Activated CD4-positive, alpha-beta T cell treated with anti-CD3 and anti-CD28 coated beads, Interleukin-2, amount 50 U/mL, for 16 hours (primary cell): ENCODE results near the gene B9D1.
A peak's percentile ranks its signal among the peaks of the same experiment; 100 is the strongest.

Source experiments
- DNase-seq: peaks from one replicate; pipeline ENCODE4 v3.0.0-alpha.2; 2020

The B9D1 gene, protein sequence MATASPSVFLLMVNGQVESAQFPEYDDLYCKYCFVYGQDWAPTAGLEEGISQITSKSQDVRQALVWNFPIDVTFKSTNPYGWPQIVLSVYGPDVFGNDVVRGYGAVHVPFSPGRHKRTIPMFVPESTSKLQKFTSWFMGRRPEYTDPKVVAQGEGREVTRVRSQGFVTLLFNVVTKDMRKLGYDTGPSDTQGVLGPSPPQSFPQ

DNA sequence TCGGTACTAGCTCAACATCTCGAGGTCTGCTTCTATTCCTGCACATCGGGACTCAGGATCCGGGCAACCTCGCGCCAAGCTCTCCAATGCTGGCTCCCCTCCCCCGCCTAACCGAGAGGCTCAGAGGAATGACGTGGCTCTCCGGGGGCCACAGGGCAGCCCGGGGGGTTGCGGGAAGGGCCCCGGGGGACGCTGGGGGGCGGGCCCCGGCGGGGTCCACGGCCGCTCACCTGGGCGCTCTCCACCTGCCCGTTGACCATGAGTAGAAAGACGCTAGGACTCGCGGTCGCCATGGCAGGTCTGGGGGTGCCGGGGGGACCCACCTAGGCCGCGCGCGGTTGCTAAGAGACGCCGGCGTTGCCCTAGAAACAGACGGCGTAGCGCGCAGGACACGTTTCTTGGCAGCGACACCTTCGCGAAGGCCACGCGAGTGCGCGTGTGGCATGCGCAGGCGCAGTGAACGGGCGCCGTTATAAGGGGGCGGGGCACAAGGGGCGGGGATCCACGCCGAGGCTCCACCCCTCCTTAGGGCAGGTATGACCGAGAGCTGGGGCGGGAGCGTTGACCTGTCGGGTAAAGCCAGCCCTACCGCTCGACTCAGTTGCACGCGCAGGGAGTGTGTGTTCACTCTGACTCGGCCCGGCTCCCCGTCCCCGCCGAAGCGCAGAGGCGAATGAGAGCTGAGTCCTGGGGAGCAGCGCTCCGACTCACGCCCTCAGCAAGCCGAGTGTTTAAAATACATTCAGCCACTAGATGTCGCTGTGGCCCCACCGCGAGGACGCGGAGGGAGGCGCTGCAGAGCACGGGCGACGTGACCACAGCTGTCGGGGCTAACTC lies at the start of gene B9D1:
TSS of gene B9D1 (minus strand) at position 447 of the 837 bp plus-strand sequence. CDS start at position 293, 154 bp downstream.
- DNase-seq, result peak; percentile 92

DNA sequence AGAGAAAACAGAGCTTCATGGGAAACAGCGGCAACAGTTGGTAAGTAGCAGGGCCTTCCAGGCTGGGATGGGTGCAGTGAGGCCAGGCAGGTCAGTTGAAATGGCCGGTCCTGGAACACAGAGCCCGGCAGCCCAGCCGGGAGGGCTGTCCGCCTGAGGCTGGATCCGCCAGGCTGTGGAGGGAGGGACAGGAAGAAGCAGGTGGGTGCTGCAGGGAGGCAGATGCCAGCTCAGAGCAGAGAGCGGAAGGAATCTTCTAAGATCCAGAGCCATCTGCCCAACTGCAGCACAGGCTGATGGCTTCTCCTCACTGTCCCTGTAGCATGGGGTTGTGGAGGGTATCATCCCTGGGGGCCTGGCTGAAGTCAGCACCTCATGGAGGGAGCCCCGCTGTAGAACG lies 49.1 kb upstream of the B9D1 start:
- DNase-seq, result no peak

GRCh38 chr17:19410875-19411620 lies 48.5 kb upstream of the B9D1 start, which contains the start of gene RNF112:
RNF112 (plus strand) TSS chr17:19411232; CDS start chr17:19411409, 177 bp downstream.
- no peak for DNase-seq

DNA sequence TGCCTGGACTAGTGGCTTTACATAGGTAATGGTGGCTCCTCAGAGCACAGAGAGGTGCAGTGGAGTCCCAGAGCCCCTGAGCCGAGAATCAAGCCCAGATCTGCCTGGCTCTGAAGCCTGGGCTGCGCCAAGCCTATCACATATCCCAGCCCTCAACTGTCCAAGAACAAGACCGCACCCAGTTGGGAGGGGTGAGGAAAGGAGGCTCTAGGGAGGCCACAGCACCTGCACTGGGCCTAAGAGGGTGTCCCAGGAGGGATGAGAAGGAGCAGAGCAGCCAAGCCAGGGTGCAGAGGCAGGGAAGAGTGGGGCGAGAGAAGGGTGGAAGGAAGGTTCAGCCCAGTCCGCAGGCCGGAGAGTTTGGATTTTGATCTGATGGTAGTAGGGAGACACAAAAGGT lies 47.6 kb upstream of the B9D1 start:
- no peak for DNase-seq

GRCh38 chr17:19409509-19409908 lies 47.0 kb upstream of the B9D1 start:
- no peak for DNase-seq

DNA sequence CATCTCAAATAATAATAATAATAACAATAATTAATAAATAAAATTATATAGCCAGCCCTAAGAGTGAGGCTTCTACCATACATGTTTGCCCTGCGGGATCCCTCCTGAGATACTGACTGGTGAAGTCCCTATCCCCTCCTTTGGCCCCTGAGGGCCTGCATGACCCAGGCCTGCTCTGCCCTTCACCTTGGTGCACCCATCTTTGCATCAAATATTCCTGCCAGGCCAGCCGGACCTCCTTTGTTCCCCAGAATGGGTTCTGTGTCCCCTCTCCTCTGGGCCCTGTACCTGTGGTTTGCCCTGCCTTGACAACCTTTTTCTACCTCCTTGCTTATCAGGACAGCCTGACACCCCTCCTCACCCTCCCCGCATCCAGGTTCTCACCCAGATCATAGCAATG lies 46.5 kb upstream of the B9D1 start:
- DNase-seq, result no peak

DNA sequence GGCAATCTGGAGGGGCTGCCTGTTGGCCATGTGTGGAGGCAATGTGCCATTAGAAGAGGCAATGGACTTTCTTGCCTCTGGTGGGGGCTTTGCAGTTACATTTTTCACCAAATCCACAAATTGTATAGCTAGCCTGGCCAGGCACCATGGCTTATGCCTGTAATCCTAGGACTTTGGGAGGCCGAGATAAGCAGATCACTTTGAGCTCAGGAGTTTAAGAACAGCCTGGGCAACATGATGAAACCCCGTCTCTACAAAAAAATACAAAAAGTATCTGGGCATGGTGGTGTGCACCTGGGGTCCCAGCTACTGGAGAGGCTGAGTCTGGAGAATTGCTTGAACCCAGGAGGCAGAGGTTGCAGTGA lies 45.8 kb upstream of the B9D1 start:
- no peak for DNase-seq

DNA sequence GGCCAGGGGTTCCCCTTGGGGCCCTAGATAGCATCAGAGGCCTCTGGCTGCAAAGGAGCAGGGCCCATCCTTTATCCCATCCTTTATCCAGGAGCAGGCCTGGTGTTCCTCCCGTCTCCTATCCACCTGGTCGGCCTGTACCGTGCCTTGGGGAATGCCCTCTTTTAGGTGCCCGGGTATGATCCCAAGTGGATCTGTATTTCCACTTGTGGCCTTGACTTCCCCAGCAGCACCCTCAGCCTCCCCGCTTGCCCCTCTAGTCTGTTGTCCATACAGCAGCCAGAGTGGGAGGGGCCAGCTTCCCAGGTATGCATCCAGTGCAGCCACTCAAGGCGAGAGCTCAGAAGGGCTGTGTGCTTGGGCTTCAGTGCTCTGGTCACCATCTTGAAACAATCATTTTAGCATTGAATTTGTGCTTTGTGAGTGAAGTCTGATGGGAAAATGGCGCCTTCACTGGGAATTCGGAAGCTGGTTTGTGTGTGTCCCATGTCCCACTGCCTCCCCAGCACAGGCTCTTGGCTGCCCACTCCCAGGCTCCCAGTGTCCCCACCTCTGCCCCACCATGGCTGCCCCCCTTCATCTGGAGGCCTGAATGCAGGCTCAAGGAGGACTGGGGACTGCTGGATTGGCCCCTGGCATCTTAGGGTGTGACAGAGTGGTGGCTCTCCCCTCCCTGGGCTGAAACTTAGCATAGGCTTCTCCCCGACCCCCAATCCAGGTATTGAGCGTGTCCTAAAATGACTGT lies 45.2 kb upstream of the B9D1 start:
- no peak for DNase-seq

GRCh38 chr17:19405114-19405513 lies 42.6 kb upstream of the B9D1 start:
- no peak for DNase-seq

DNA sequence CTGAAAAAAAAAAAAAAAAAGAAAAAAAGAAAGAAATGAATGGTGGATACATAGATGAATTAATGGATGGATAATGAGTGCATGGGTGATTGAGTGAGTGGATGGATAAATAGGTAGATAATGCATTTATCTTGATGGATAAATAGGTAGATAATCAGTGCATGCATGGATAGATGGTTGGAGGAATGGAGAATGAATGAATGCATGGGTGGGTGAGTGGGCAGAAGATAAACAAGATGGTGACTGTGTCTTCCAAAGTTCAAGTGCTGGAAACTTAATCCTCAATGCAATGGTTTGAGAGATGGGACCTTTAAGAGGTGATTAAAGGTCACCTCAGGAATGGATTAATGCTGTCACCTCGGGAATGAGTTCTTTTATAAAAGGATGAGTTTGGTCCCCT lies 41.7 kb upstream of the B9D1 start:
- no peak for DNase-seq

DNA sequence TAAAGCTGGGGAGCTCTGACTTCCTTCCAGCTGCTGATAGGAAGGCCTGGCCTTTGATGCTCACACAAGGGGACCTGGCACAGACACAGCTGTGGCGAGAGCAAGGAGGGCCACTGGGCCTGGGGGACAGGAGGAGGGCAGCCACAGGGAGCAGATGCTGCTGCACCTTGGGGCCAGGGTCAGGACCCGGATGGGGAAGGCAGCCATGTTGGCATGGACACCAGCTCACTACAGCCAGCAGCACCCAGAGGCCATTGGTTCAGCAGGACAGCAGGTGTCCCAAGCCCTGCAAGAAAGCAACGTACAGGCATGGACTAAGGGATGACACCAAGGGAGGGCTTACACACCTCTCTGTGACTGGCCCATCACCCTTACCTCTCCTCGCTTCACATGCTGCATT lies 40.5 kb upstream of the B9D1 start:
- no peak for DNase-seq

DNA sequence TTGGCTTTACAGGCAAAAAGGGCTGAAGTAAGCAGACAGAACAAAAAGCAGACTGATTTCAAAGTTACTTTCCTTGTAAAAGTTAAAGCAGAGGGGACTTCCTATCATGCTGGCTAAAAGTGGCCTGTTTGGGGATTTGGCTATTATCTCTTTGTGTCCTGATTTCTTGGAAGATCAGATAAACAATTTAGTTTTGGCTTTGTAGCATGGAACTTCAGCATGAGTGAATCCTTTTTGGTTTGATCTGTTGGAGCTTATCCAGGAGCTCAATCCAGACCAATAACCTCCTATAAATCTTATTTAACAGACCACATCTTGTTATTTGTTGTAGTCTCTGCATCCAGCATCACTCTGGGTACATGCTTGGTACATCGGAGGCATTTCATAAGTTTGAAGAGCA lies 39.6 kb upstream of the B9D1 start:
- DNase-seq, result no peak

- no peak for DNase-seq
These were observed 38.9 kb upstream of the B9D1 start for GRCh38 chr17:19401321-19402010.

GRCh38 chr17:19399750-19400450 lies 37.4 kb upstream of the B9D1 start:
- DNase-seq, result no peak

DNA sequence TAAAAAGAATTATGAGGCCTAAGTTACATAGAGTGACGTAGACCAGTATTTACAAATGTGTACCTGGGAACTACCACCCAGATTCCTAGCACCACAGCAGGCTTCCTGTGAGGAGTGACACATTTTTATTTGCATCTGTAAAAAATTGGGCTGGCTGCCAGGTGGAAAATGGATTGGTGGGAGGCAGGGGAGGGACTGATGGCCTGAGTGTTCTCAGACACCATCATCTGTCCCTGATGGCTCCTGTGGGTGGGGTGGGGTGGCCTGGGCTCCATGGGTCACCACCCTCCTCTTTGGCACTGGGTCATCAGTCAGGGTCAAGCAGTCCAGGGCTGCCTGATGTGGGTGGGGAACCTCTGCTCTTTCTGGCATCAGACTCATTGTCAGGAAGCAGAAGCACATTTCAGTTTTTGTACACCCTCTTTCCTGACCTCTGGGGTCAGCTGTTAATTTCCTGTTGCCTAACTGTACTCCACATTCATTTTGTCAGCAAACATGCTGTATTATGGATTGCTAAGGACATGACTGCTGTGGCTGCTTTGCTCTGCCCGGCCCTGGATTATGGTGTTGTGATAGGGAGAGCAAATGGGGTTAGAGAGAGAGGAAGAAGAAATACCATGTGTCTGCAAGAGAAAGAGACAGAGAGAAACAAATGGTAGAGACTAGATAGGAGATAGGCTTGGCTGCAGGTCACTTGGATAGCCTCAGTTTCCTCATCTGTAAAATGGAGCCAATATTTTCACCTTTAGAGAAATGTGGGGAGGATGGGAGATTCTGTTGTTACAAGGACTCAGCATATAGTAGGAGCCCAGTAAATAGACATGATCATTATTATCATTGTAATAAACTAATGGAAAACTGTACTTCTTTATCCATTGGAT lies 36.0 kb upstream of the B9D1 start:
- no peak for DNase-seq

GRCh38 chr17:19397556-19398041 lies 35.1 kb upstream of the B9D1 start:
- DNase-seq, result no peak

- no peak for DNase-seq
These were observed 29.8 kb upstream of the B9D1 start for GRCh38 chr17:19392303-19392702.

GRCh38 chr17:19391432-19391831 lies 28.9 kb upstream of the B9D1 start:
- DNase-seq, result no peak

DNA sequence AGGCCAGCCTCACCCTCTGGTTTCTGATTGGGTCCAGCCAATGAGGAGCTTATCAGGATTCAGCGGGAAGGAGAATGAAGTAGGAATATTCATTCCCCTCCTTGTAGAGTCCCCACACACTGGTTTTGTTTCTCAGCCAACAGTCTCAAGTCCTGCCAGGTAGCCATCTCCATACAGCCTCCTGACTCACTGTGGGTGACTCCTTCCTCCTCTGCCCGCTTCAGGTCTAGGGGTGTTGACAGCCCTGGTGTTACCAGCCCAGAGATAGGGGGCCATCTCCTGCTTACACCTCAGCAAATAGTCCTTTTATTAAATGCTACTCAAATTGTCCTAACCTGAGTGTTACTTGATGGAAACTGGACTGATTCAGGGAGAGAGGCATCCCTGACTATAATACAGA lies 28.4 kb upstream of the B9D1 start:
- no peak for DNase-seq
